ACHN (cell line): ENCODE data around the gene ZYX.
"Not testable (repeated sequence)": the region's sequence is repeated elsewhere in the genome, so short reads cannot be mapped to it uniquely, and the experiment has no call there.

ENCODE experiments used
- DNase-seq: peaks from one replicate; pipeline ENCODE4 v3.0.0-alpha.2; 2015
- in situ Hi-C: cut with HindIII; loops from 2 replicates; pipeline ENCODE4 v1.10.0; 2017; ENCODE audit warnings: low sequenced_read_pairs, low pct_ligation_motif_present, low pct_unique_long_range_greater_than_20kb

Gene ZYX

GRCh38 chr7:143408252-143408685 lies 27.1 kb downstream of the ZYX start:
- DNase-seq = no peak
- in situ Hi-C loops = no loop called here

- in situ Hi-C loops = no loop called here
- no peak for DNase-seq
Measured at GRCh38 chr7:143408686-143409561, 27.8 kb downstream of the ZYX start, which contains the start of gene EPHA1. EPHA1 (minus strand) TSS chr7:143408856; CDS start chr7:143408805, 51 bp downstream.

- DNase-seq = no peak
- in situ Hi-C loops = no loop called here
Measured at GRCh38 chr7:143410521-143411004, 29.4 kb downstream of the ZYX start.

- no peak for DNase-seq
- in situ Hi-C loops = no loop called here
Measured at GRCh38 chr7:143411976-143412708, 31.0 kb downstream of the ZYX start.

- in situ Hi-C loops = no loop called here
- DNase-seq = no peak
Measured at GRCh38 chr7:143413123-143413522, 32.0 kb downstream of the ZYX start.

GRCh38 chr7:143415209-143415608 lies 34.1 kb downstream of the ZYX start:
- DNase-seq, in situ Hi-C loops: not testable (repeated sequence)

- in situ Hi-C loops = no loop called here
Measured at GRCh38 chr7:143415742-143416397, 34.7 kb downstream of the ZYX start.

GRCh38 chr7:143416565-143417149 lies 35.5 kb downstream of the ZYX start:
- in situ Hi-C loops = no loop called here
- peak; percentile 66 for DNase-seq

More at GRCh38 chr7:143415742-143416397, 34.7 kb downstream of the ZYX start:
- DNase-seq = peak; percentile 22

GRCh38 chr7:143417734-143418383 lies 36.7 kb downstream of the ZYX start:
- in situ Hi-C loops = no loop called here
- DNase-seq = no peak

GRCh38 chr7:143418681-143419458 lies 37.7 kb downstream of the ZYX start:
- in situ Hi-C loops = no loop called here
- no peak for DNase-seq

- in situ Hi-C loops = no loop called here
- no peak for DNase-seq
Measured at GRCh38 chr7:143419880-143420279, 38.7 kb downstream of the ZYX start.

- in situ Hi-C loops, DNase-seq: not testable (repeated sequence)
Measured at GRCh38 chr7:143420624-143421023, 39.5 kb downstream of the ZYX start.

GRCh38 chr7:143422033-143422432 lies 40.9 kb downstream of the ZYX start:
- in situ Hi-C loops = no loop called here

GRCh38 chr7:143424476-143424875 lies 43.3 kb downstream of the ZYX start:
- in situ Hi-C loops, DNase-seq: not testable (repeated sequence)

More at GRCh38 chr7:143422033-143422432, 40.9 kb downstream of the ZYX start:
- DNase-seq = no peak

- in situ Hi-C loops = no loop called here
- no peak for DNase-seq
Measured at GRCh38 chr7:143426479-143427142, 45.5 kb downstream of the ZYX start.

GRCh38 chr7:143429770-143430698 lies 48.9 kb downstream of the ZYX start:
- in situ Hi-C loops = no loop called here
- no peak for DNase-seq
